Gastrocnemius medialis (tissue), 4 donors: ENCODE data around the gene TP63. TPM values are rescaled to one million over a fixed set of nuclear protein-coding genes. Genes with fewer than 3 reads are reported as not detected.

Experiments
- ATAC-seq, 2 donors: fragments of 150-250 bp; one replicate each; pipeline ENCODE4 v1.9.1; 2016
- DNase-seq, 2 donors: peaks; one replicate each; pipeline ENCODE4 v3.0.0-alpha.2; 2019
- H3K27ac ChIP-seq, 4 donors: fragments of 200-600 bp; sonication (generic); 1 replicate in 1 of 4; 2 replicates in 3 of 4; pipeline ENCODE4 v1.5.1; 2016 to 2018; ENCODE audit warnings: mild to moderate bottlenecking in 2 of 4, moderate library complexity in 1 of 4
- H3K27me3 ChIP-seq, 3 donors: fragments of 200-600 bp; sonication (generic) in 2 of 3; 1 replicate in 1 of 3; 2 replicates in 2 of 3; pipeline versions ENCODE4 v1.5.1 to v1.6.0; 2016 to 2019; ENCODE audit warnings: mild to moderate bottlenecking in 1 of 3, moderate library complexity in 1 of 3
- H3K36me3 ChIP-seq, 2 donors: fragments of 200-600 bp; sonication (generic) in 1 of 2; one replicate each; pipeline ENCODE4 v1.5.1; 2017 to 2018
- H3K4me1 ChIP-seq, 2 donors: fragments of 200-600 bp; sonication (generic) in 1 of 2; one replicate each; pipeline ENCODE4 v1.5.1; 2016 to 2017; ENCODE audit warnings: mild to moderate bottlenecking in 2 of 2
- H3K4me3 ChIP-seq, 4 donors: fragments of 200-600 bp; sonication (generic) in 3 of 4; 1 replicate in 1 of 4; 2 replicates in 3 of 4; pipeline ENCODE4 v1.5.1; 2016 to 2019; ENCODE audit warnings: mild to moderate bottlenecking in 2 of 4
- H3K9me3 ChIP-seq, 3 donors: fragments of 200-600 bp; sonication (generic) in 2 of 3; 1 replicate in 1 of 3; 2 replicates in 2 of 3; pipeline ENCODE4 v1.5.1; 2016 to 2019
- CTCF ChIP-seq, 5 experiments: fragments of 450-650 bp in 3 of 5; fragments of 200-600 bp in 2 of 5; sonication (generic) in 2 of 5; IDR thresholded peaks in 4 of 5; conservative IDR thresholded peaks in 1 of 5; 1 replicate in 4 of 5; 2 replicates in 1 of 5; pipeline ENCODE4 v1.5.1; 2016 to 2019; ENCODE audit warnings: antibody characterized with exemption in 5 of 5, mild to moderate bottlenecking in 3 of 5, moderate library complexity in 3 of 5
- POLR2A ChIP-seq, 2 donors: fragments of 450-650 bp; IDR thresholded peaks; one replicate each; pipeline ENCODE4 v1.6.1; 2017; ENCODE audit warnings: antibody characterized with exemption in 2 of 2, mild to moderate bottlenecking in 2 of 2, moderate library complexity in 2 of 2
- in situ Hi-C, 4 donors: fragments of 200-750 bp; cut with MboI; loops; one replicate each; pipeline versions ENCODE4 v1.15.0 to v1.8.0; 2017; ENCODE audit warnings: low sequenced_read_pairs in 4 of 4
- intact Hi-C: fragments of 100-400 bp; cut with DNase I; formaldehyde crosslinking; loops from one replicate; pipeline ENCODE4 v1.15.1; 2023; ENCODE audit warnings: low total_unique reads
- total RNA-seq, 4 donors: library from RNA; depleted of rRNA; stranded (reverse); fragments of >200 nt; gene quantifications; one replicate each; pipeline versions ENCODE4 v1.1.0 to v1.2.3, GENCODE V29; 2016

The TP63 gene
- total RNA-seq, 4 donors from 2014 or later: 5.2 to 38.8 (median 25.8) TPM

GRCh38 chr3:189622629-189623028 lies 8.6 kb upstream of the TP63 start:
- DNase-seq: no peak
- no peaks in the 10 kb centered on the region for H3K9me3 ChIP-seq
- ATAC-seq: peak; percentile 80 to 81
- TF ChIP-seq CTCF (IDR thresholded peaks at IDR 0.05 in 4 of 5, conservative IDR thresholded peaks at IDR 0.05 in 1 of 5) (no peak), POLR2A (IDR thresholded peaks at IDR 0.05) (peak in 1 of 2 donors; percentile 18)
- H3K4me1 ChIP-seq: peaks cover 36 to 40% of the 10 kb centered on the region in 2 donors
- in situ Hi-C loops (loop anchor here in 1 of 4 donors (10.0 kb wide), 1 partner anchor 222 kb away; no protein-coding TSS in a partner anchor), intact Hi-C loops (loop anchor here (5.0 to 10.0 kb wide), 3 partner anchors 135 to 355 kb away; no protein-coding TSS in a partner anchor)
- H3K36me3 ChIP-seq: no peaks in the 10 kb centered on the region
- peak overlapping the region; percentile 70 to 81 (median 74) for H3K27ac ChIP-seq
- H3K4me3 ChIP-seq: peak overlapping the region in 2 of 4 donors; percentile 14 to 29
- no peaks in the 10 kb centered on the region for H3K27me3 ChIP-seq

- TF ChIP-seq POLR2A (IDR thresholded peaks at IDR 0.05) (no peak), CTCF (IDR thresholded peaks at IDR 0.05 in 4 of 5, conservative IDR thresholded peaks at IDR 0.05 in 1 of 5) (no peak)
- in situ Hi-C loops: loop anchor here in 1 of 4 donors (10.0 kb wide), 1 partner anchor 221 kb away; no protein-coding TSS in a partner anchor
- intact Hi-C loops: loop anchor here (5.0 to 10.0 kb wide), 3 partner anchors 137 to 357 kb away; no protein-coding TSS in a partner anchor
- H3K36me3 ChIP-seq: no peaks in the 10 kb centered on the region
- DNase-seq: no peak
- H3K27me3 ChIP-seq: no peaks in the 10 kb centered on the region
- no peak overlapping the region for H3K4me3 ChIP-seq
- H3K4me1 ChIP-seq: peaks cover 41 to 42% of the 10 kb centered on the region in 2 donors
- H3K9me3 ChIP-seq: no peaks in the 10 kb centered on the region
- H3K27ac ChIP-seq: peak overlapping the region in 1 of 4 donors; percentile 89
- no peak for ATAC-seq
Observed at GRCh38 chr3:189624130-189624529, 7.1 kb upstream of the TP63 start.

- no peak for TF ChIP-seq POLR2A (IDR thresholded peaks at IDR 0.05)
- TF ChIP-seq CTCF (IDR thresholded peaks at IDR 0.05 in 4 of 5, conservative IDR thresholded peaks at IDR 0.05 in 1 of 5): no peak
- Histone ChIP-seq H3K4me1 (peaks cover 50 to 51% of the 10 kb centered on the region in 2 donors), H3K27me3 (no peaks in the 10 kb centered on the region), H3K36me3 (no peaks in the 10 kb centered on the region), H3K4me3 (no peak overlapping the region), H3K9me3 (no peaks in the 10 kb centered on the region), H3K27ac (peak overlapping the region in 3 of 4 donors; percentile 55 to 89 (median 72))
- DNase-seq (no peak), ATAC-seq (no peak)
- intact Hi-C loops: loop anchor here (10.0 kb wide), 1 partner anchor 270 kb away; no protein-coding TSS in a partner anchor
- in situ Hi-C loops: loop anchor here in 2 of 4 donors (10.0 to 25.0 kb wide), 2 partner anchors 187 to 220 kb away; no protein-coding TSS in a partner anchor
Observed at GRCh38 chr3:189625071-189625470, 6.1 kb upstream of the TP63 start.

- in situ Hi-C loops: loop anchor here in 2 of 4 donors (10.0 to 25.0 kb wide), 2 partner anchors 187 to 219 kb away; no protein-coding TSS in a partner anchor
- ATAC-seq (no peak), DNase-seq (no peak)
- Histone ChIP-seq H3K4me3 (no peak overlapping the region), H3K27ac (peak overlapping the region; percentile 55 to 89 (median 76)), H3K4me1 (peaks cover 53 to 56% of the 10 kb centered on the region in 2 donors), H3K27me3 (no peaks in the 10 kb centered on the region), H3K36me3 (no peaks in the 10 kb centered on the region), H3K9me3 (no peaks in the 10 kb centered on the region)
- intact Hi-C loops: loop anchor here (10.0 kb wide), 1 partner anchor 271 kb away; no protein-coding TSS in a partner anchor
- no peak for TF ChIP-seq CTCF (IDR thresholded peaks at IDR 0.05 in 4 of 5, conservative IDR thresholded peaks at IDR 0.05 in 1 of 5)
- TF ChIP-seq POLR2A (IDR thresholded peaks at IDR 0.05): no peak
Observed at GRCh38 chr3:189625572-189625971, 5.6 kb upstream of the TP63 start.
